Activated T-helper 1 cell treated with anti-CD3 and anti-CD28 coated beads, Interleukin-12 subunit alpha, Interleukin-12 subunit beta, Interleukin-2, Interleukin-4 antibody, amounts not matched to agents 30 ng/mL and 10 ng/mL and 1 ng/mL, durations not matched to agents 14 hours and 24 hours and 36 hours (primary cell): Measurements from ENCODE around the gene LYZL1. TPM values are rescaled to one million over a fixed set of nuclear protein-coding genes. Genes with fewer than 3 reads are reported as not detected.
"Not testable (repeated sequence)": the region's sequence is repeated elsewhere in the genome, so short reads cannot be mapped to it uniquely, and the experiment has no call there.

Experiments used
- DNase-seq: peaks from one replicate; pipeline ENCODE4 v3.0.0; 2021; ENCODE audit warnings: low spot score
- H3K27ac Mint-ChIP-seq: one replicate; pipeline ENCODE4 v1.8.0; 2021; ENCODE audit warnings: mild to moderate bottlenecking, mixed read lengths
- H3K27me3 Mint-ChIP-seq: one replicate; pipeline ENCODE4 v1.8.0; 2022; ENCODE audit warnings: mild to moderate bottlenecking, moderate library complexity, mixed read lengths; ENCODE audit not compliant: insufficient read depth
- H3K36me3 Mint-ChIP-seq: one replicate; pipeline ENCODE4 v1.8.0; 2021; ENCODE audit warnings: low read depth, mixed read lengths
- H3K4me1 Mint-ChIP-seq: one replicate; pipeline ENCODE4 v1.8.0; 2021; ENCODE audit warnings: low read depth, mixed read lengths
- H3K4me3 Mint-ChIP-seq: one replicate; pipeline ENCODE4 v1.8.0; 2021; ENCODE audit warnings: mild to moderate bottlenecking, moderate library complexity, mixed read lengths
- H3K9me3 Mint-ChIP-seq: one replicate; pipeline ENCODE4 v1.8.0; 2021; ENCODE audit warnings: mixed read lengths
- intact Hi-C: fragments of 100-400 bp; cut with micrococcal nuclease; formaldehyde crosslinking; loops from one replicate; pipeline ENCODE4 v1.15.1; 2024
- total RNA-seq: library from RNA; stranded (reverse); gene quantifications from 2 replicates; pipeline ENCODE4 v1.2.3, GENCODE V29; 2022

Gene LYZL1
- total RNA-seq, 1 donor from 2014 or later: not detected

- no peaks in the 10 kb centered on the region for H3K4me1 Mint-ChIP-seq
Measured at GRCh38 chr10:29355411-29355991, 66.6 kb downstream of the LYZL1 start.

GRCh38 chr10:29356931-29357330 lies 68.1 kb downstream of the LYZL1 start:
- H3K27me3 Mint-ChIP-seq: peaks cover 3% of the 10 kb centered on the region
- intact Hi-C loops: no loop called here
- no peaks in the 10 kb centered on the region for H3K36me3 Mint-ChIP-seq
- H3K27ac Mint-ChIP-seq: no peak overlapping the region
- H3K4me1 Mint-ChIP-seq: no peaks in the 10 kb centered on the region
- no peak overlapping the region for H3K4me3 Mint-ChIP-seq
- no peaks in the 10 kb centered on the region for H3K9me3 Mint-ChIP-seq
- no peak for DNase-seq

More at GRCh38 chr10:29355411-29355991, 66.6 kb downstream of the LYZL1 start:
- no peak for DNase-seq
- intact Hi-C loops: no loop called here
- peaks cover 3% of the 10 kb centered on the region for H3K27me3 Mint-ChIP-seq
- no peaks in the 10 kb centered on the region for H3K36me3 Mint-ChIP-seq
- H3K4me3 Mint-ChIP-seq: no peak overlapping the region
- no peak overlapping the region for H3K27ac Mint-ChIP-seq
- H3K9me3 Mint-ChIP-seq: no peaks in the 10 kb centered on the region

- Mint-ChIP-seq H3K4me3 (no peak overlapping the region), H3K27me3 (peaks cover 3% of the 10 kb centered on the region), H3K27ac (no peak overlapping the region), H3K9me3 (no peaks in the 10 kb centered on the region), H3K4me1 (no peaks in the 10 kb centered on the region), H3K36me3 (no peaks in the 10 kb centered on the region)
- intact Hi-C loops: no loop called here
- no peak for DNase-seq
Measured at GRCh38 chr10:29358010-29358616, 69.2 kb downstream of the LYZL1 start.

- H3K4me1 Mint-ChIP-seq, H3K9me3 Mint-ChIP-seq, H3K4me3 Mint-ChIP-seq, H3K36me3 Mint-ChIP-seq, H3K27me3 Mint-ChIP-seq, H3K27ac Mint-ChIP-seq, DNase-seq, intact Hi-C loops: not testable (repeated sequence)
Measured at GRCh38 chr10:29360215-29360853, 71.5 kb downstream of the LYZL1 start.
